PC-3 (cell line): ENCODE measurements around the gene RBM6.

ENCODE experiments used
- CTCF ChIP-seq: fragments of 300-600 bp; sonication (generic); conservative IDR thresholded peaks from 2 replicates; pipeline ENCODE4 v1.5.1; 2017; ENCODE audit warnings: antibody characterized with exemption, low read depth, mild to moderate bottlenecking, low read length
- EZH2 ChIP-seq: fragments of 300-600 bp; sonication (generic); IDR thresholded peaks from one replicate; pipeline ENCODE4 v1.6.1; 2017; ENCODE audit warnings: antibody characterized with exemption, mild to moderate bottlenecking, low read length; ENCODE audit not compliant: unreplicated experiment

- TF ChIP-seq CTCF (no peak), EZH2 (no peak)
Observed at GRCh38 chr3:50100386-50100785, 160.4 kb downstream of the RBM6 start.
